HepG2 (cell line): ENCODE data around the gene HORMAD2. TPM values are rescaled to one million over a fixed set of nuclear protein-coding genes. Genes with fewer than 3 reads are reported as not detected.

Source experiments
- ATAC-seq: fragments of 200-7000 bp; cut with Tn5 transposase; 3 replicates; pipeline ENCODE4 v1.9.1; 2020; ENCODE audit warnings: mild to moderate bottlenecking, moderate library complexity
- BruUV-seq: library from RNA; stranded (reverse); fragments of 400-500 nt; replicated peaks from 2 replicates; lab custom pipeline; 2021; lab: Mats Ljungman, UMichigan
- CTCF ChIA-PET: fragments of 300-600 bp; formaldehyde crosslinking; extraction: SDS; loops from one replicate; lab custom pipeline; 2021; ENCODE audit warnings: low total read pairs, inconsistent platforms, low intra/inter-chr PET ratio; lab: Yijun Ruan, JAX
- POLR2A ChIA-PET: fragments of 350-600 bp; sonication (Branson Sonifier 250); formaldehyde crosslinking; loops from one replicate; lab custom pipeline; 2020; ENCODE audit warnings: antibody characterized with exemption, inconsistent platforms; lab: Yijun Ruan, JAX
- DNase-seq: peaks from one replicate; pipeline ENCODE4 v3.0.0-alpha.2; 2015; ENCODE audit warnings: low spot score
- FAIRE-seq: peaks from 3 replicates; lab custom pipeline; 2011; peaks lifted over from hg19 to GRCh38; lab: Jason Lieb, UNC
- H2AFZ ChIP-seq: one replicate; pipeline ENCODE4 v1.6.1; 2011; ENCODE audit warnings: low read length, inconsistent platforms
- H3K27ac ChIP-seq: fragments of 300-600 bp; 3 replicates; pipeline ENCODE4 v1.8.0; 2011; ENCODE audit warnings: mixed run types, mild to moderate bottlenecking, mixed read lengths, low read length, inconsistent platforms; ENCODE audit not compliant: insufficient read depth; ENCODE audit errors: extremely low read length
- H3K27me3 ChIP-seq, 2 experiments: fragments of 200-600 bp in 1 of 2; 2 replicates in 1 of 2; 3 replicates in 1 of 2; pipeline versions ENCODE4 v1.6.0 to v1.8.0; 2011; ENCODE audit warnings: low read length in 2 of 2, mild to moderate bottlenecking in 2 of 2, moderate library complexity in 2 of 2, inconsistent platforms in 1 of 2; ENCODE audit not compliant: insufficient read depth in 2 of 2, control insufficient read depth in 1 of 2
- H3K36me3 ChIP-seq, 2 experiments: fragments of 200-600 bp in 1 of 2; replicated peaks in 1 of 2; 2 replicates in 1 of 2; 3 replicates in 1 of 2; pipeline versions ENCODE4 v1.5.1 to v1.8.0; 2011; ENCODE audit warnings: low read length in 2 of 2, inconsistent platforms in 1 of 2; ENCODE audit not compliant: insufficient read depth in 2 of 2, control insufficient read depth in 1 of 2
- H3K4me1 ChIP-seq: 2 replicates; pipeline ENCODE4 v1.5.1; 2012; ENCODE audit warnings: low read length, inconsistent platforms; ENCODE audit not compliant: insufficient read depth
- H3K4me2 ChIP-seq: 2 replicates; pipeline ENCODE4 v1.6.0; 2011; ENCODE audit warnings: low read depth, low read length, inconsistent platforms
- H3K4me3 ChIP-seq, 3 experiments: fragments of 200-600 bp in 1 of 3; sonication (generic), shearing (Covaris generic) in 1 of 3; replicated peaks in 1 of 3; 2 replicates each; pipeline ENCODE4 v1.5.1; 2011 to 2016; ENCODE audit warnings: low read length in 3 of 3, inconsistent platforms in 2 of 3, low read depth in 2 of 3, mild to moderate bottlenecking in 2 of 3, control low read depth in 1 of 3, mixed read lengths in 1 of 3; ENCODE audit not compliant: insufficient read depth in 1 of 3
- H3K79me2 ChIP-seq: one replicate; pipeline ENCODE4 v1.6.1; 2011; ENCODE audit warnings: low read length, inconsistent platforms; ENCODE audit not compliant: insufficient read depth
- H3K9ac ChIP-seq: 2 replicates; pipeline ENCODE4 v1.6.0; 2011; ENCODE audit warnings: mild to moderate bottlenecking, low read depth, low read length, inconsistent platforms; ENCODE audit not compliant: insufficient read depth
- H3K9me3 ChIP-seq: 2 replicates; pipeline ENCODE4 v1.5.1; 2012; ENCODE audit warnings: mild to moderate bottlenecking, low read length
- H4K20me1 ChIP-seq: 2 replicates; pipeline ENCODE4 v1.6.0; 2011; ENCODE audit warnings: inconsistent platforms, mild to moderate bottlenecking, low read length, moderate library complexity; ENCODE audit not compliant: insufficient read depth
- GATAD2A ChIP-seq: IDR thresholded peaks from 2 replicates; pipeline ENCODE4 v1.6.1; 2016
- NR2F6 ChIP-seq, 2 experiments: IDR thresholded peaks; 2 replicates each; pipeline ENCODE4 v1.6.1; 2016; ENCODE audit warnings: antibody characterized with exemption in 1 of 2, mild to moderate bottlenecking in 1 of 2
- PATZ1 ChIP-seq: sonication (generic); formaldehyde crosslinking; IDR thresholded peaks from 2 replicates; pipeline ENCODE4 v1.4.0; 2020; ENCODE audit warnings: missing genetic modification reagents
- ZBTB1 ChIP-seq: sonication (generic); formaldehyde crosslinking; IDR thresholded peaks from 2 replicates; pipeline ENCODE4 v1.4.0; 2020; ENCODE audit warnings: missing genetic modification reagents, borderline replicate concordance
- ZMYM3 ChIP-seq: sonication (generic); formaldehyde crosslinking; IDR thresholded peaks from 2 replicates; pipeline ENCODE4 v1.5.1; 2020; ENCODE audit warnings: mild to moderate bottlenecking, missing genetic modification reagents
- ZNF256 ChIP-seq: sonication (generic); formaldehyde crosslinking; conservative IDR thresholded peaks from 2 replicates; pipeline ENCODE4 v1.4.0; 2020; ENCODE audit warnings: missing genetic modification reagents
- ZNF292 ChIP-seq: sonication (generic); formaldehyde crosslinking; IDR thresholded peaks from 2 replicates; pipeline ENCODE4 v1.8.1; 2022; ENCODE audit warnings: mild to moderate bottlenecking, low read depth, missing genetic modification reagents, borderline replicate concordance
- ZNF343 ChIP-seq: sonication (generic); formaldehyde crosslinking; IDR thresholded peaks from 2 replicates; pipeline ENCODE4 v1.4.0; 2020; ENCODE audit warnings: mild to moderate bottlenecking, missing genetic modification reagents
- WGBS: methylation state at CpG from one replicate; pipeline ENCODE4 v1.1.6; 2017; ENCODE audit warnings: low lambda C conversion rate; 5-methylcytosine and 5-hydroxymethylcytosine counted together
- in situ Hi-C: cut with HindIII; loops from 2 replicates; pipeline ENCODE4 v1.10.0; 2017; ENCODE audit warnings: low pct_unique_long_range_greater_than_20kb; ENCODE audit not compliant: extremely low pct_ligation_motif_present
- intact Hi-C: fragments of 100-400 bp; cut with micrococcal nuclease; formaldehyde crosslinking; loops from one replicate; pipeline ENCODE4 v1.10.0; 2022; ENCODE audit not compliant: unreplicated experiment
- polyA plus RNA-seq, 8 experiments: library from polyadenylated mRNA; depleted of rRNA in 3 of 8; stranded (reverse) in 7 of 8; unstranded in 1 of 8; fragments of >200 nt; fragmentation: Illumina TruSeq in 4 of 8; extraction: Trizol in 4 of 8; gene quantifications; 2 replicates each; pipeline versions ENCODE4 v1.2.1 to v1.2.3, GENCODE V29; 2011 to 2016; ENCODE audit warnings: low read depth in 4 of 8, missing spikeins in 1 of 8, mixed read lengths in 1 of 8; ENCODE audit not compliant: insufficient read depth in 1 of 8
- total RNA-seq, 5 experiments: library from RNA; depleted of rRNA; stranded (reverse); fragments of >200 nt; fragmentation: Illumina TruSeq; extraction: Trizol; gene quantifications; 2 replicates each; pipeline ENCODE4 v1.2.3, GENCODE V29; 2016; ENCODE audit warnings: low read depth in 1 of 5
- TF ChIP-seq, protein P1 (sequence below): sonication (generic); formaldehyde crosslinking; IDR thresholded peaks from 2 replicates; pipeline ENCODE4 v1.4.0; 2020; ENCODE audit warnings: missing genetic modification reagents, borderline replicate concordance
- TF ChIP-seq, protein P2 (sequence below): sonication (generic); formaldehyde crosslinking; conservative IDR thresholded peaks from 2 replicates; pipeline ENCODE4 v1.8.0; 2022; ENCODE audit warnings: missing genetic modification reagents

HORMAD2 gene
- total and polyA plus RNA-seq, 2 of the 13 experiments (the other 11 are each of a cell fraction or from before 2014, with no cell fraction given), result not detected

- FAIRE-seq, result no peak
- intact Hi-C loops, result no loop called here
- Histone ChIP-seq H3K4me2 (no peak overlapping the region), H3K79me2 (no peaks in the 10 kb centered on the region), H3K27ac (no peak overlapping the region), H3K36me3 (no peaks in the 10 kb centered on the region), H3K4me1 (no peaks in the 10 kb centered on the region), H3K4me3 (no peak overlapping the region), H4K20me1 (no peaks in the 10 kb centered on the region), H3K27me3 (peaks cover 0 to 22% of the 10 kb centered on the region in 2 experiments; a peak in 2 of 5 replicates), H3K9ac (no peak overlapping the region), H3K9me3 (no peaks in the 10 kb centered on the region), H2AFZ (no peak overlapping the region)
- no peak for ATAC-seq
- no peak for DNase-seq
- in situ Hi-C loops, result no loop called here
- WGBS, result 0% methylated on average over 2 of the region's 2 CpGs
- CTCF ChIA-PET, result no interaction called here
- POLR2A ChIA-PET, result no interaction called here
- TF ChIP-seq ZNF256 (CRISPR knock-in tag), result no peak
- no peak for TF ChIP-seq NR2F6 (IDR thresholded peaks at IDR 0.05)
- no peak for TF ChIP-seq NR2F6 (CRISPR knock-in tag; IDR thresholded peaks at IDR 0.05)
- TF ChIP-seq PATZ1 (CRISPR knock-in tag), result no peak
- no peak for TF ChIP-seq ZNF292 (CRISPR knock-in tag)
- no peak for TF ChIP-seq ZNF343
- no peak for TF ChIP-seq ZMYM3 (CRISPR knock-in tag)
- no peak for TF ChIP-seq GATAD2A (CRISPR knock-in tag)
- TF ChIP-seq, protein P1, sequence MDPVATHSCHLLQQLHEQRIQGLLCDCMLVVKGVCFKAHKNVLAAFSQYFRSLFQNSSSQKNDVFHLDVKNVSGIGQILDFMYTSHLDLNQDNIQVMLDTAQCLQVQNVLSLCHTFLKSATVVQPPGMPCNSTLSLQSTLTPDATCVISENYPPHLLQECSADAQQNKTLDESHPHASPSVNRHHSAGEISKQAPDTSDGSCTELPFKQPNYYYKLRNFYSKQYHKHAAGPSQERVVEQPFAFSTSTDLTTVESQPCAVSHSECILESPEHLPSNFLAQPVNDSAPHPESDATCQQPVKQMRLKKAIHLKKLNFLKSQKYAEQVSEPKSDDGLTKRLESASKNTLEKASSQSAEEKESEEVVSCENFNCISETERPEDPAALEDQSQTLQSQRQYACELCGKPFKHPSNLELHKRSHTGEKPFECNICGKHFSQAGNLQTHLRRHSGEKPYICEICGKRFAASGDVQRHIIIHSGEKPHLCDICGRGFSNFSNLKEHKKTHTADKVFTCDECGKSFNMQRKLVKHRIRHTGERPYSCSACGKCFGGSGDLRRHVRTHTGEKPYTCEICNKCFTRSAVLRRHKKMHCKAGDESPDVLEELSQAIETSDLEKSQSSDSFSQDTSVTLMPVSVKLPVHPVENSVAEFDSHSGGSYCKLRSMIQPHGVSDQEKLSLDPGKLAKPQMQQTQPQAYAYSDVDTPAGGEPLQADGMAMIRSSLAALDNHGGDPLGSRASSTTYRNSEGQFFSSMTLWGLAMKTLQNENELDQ (CRISPR knock-in tag), result no peak
- TF ChIP-seq, protein P2, sequence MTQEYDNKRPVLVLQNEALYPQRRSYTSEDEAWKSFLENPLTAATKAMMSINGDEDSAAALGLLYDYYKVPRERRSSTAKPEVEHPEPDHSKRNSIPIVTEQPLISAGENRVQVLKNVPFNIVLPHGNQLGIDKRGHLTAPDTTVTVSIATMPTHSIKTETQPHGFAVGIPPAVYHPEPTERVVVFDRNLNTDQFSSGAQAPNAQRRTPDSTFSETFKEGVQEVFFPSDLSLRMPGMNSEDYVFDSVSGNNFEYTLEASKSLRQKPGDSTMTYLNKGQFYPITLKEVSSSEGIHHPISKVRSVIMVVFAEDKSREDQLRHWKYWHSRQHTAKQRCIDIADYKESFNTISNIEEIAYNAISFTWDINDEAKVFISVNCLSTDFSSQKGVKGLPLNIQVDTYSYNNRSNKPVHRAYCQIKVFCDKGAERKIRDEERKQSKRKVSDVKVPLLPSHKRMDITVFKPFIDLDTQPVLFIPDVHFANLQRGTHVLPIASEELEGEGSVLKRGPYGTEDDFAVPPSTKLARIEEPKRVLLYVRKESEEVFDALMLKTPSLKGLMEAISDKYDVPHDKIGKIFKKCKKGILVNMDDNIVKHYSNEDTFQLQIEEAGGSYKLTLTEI (CRISPR knock-in tag), result no peak
- no peak for TF ChIP-seq ZBTB1
- BruUV-seq, result no TSS peak
Observed at GRCh38 chr22:30167296-30167695, 87.0 kb downstream of the HORMAD2 start.
